ENCODE data around the gene LIMS2.

Gene LIMS2

DNA sequence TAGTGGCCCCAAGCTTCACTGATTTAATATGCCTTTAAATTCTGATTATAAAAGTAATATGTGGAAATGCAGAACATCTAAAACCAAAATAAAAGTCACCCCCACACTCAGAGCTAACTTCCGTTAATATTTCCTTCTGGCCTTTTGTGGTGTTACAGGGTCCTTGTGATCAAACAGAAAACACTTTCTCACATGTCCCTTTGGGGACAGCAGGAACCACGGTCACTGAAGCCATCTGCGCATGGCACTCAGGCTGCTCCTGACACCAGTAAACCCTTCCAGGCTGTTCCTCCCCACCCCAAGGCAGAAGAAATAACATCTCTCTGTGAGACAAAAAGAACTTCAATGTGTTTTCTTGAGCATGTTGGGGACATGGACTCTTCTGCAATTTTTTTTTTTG, 54.5 kb downstream of the LIMS2 start:
- Histone ChIP-seq H3K27ac (ENCODE audit: low read depth, low read length) (no peak overlapping the region), H3K9me3 (ENCODE audit: control insufficient read depth, insufficient read depth, low read length) (no peaks in the 10 kb centered on the region), H3K4me1 (ENCODE audit: control insufficient read depth, insufficient read depth, low read length) (no peaks in the 10 kb centered on the region), H3K27me3 (ENCODE audit: control insufficient read depth, insufficient read depth, low read length) (no peaks in the 10 kb centered on the region), H3K4me3 (ENCODE audit: low read depth, low read length) (no peak overlapping the region), H3K36me3 (ENCODE audit: control insufficient read depth, insufficient read depth, low read length) (no peaks in the 10 kb centered on the region), H3K9ac (ENCODE audit: low read depth, low read length) (no peak overlapping the region)

DNA sequence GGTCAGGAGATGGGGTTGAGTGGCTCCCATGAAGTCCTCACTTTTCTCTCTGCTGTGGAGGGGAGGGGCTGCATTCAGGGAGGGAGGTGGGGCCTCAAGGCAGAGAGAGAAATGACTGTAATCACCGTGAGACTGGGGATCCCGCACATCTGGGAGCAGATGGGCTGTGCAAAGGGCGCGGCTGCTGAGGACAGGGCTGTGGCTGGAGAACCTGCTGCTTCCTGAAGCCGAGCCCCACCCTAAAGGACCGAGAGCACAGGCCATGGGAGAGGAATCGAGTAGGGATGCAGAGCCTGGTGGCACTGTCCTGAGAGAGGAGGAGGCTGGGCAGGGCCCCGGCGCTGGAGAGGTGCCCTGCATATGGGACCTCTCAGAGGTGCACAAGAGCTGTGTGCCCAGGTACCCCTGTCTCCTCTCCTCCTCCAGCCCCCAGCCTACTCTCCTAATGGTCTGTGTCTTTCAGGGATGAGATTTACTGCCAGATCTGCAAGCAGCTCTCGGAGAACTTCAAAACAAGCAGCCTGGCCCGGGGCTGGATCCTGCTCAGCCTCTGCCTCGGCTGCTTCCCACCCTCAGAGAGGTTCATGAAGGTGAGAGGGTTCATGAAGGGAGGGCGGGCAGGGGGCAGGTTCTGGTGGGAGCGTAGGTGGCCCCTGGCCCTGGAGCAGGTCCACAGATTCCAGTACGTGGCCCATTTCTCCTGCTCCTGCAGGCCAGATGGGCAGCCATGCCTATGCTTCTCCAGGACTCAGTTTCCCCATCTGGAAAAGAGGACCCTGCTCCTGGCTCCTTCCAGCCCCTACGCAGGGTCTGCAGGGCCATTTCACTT, 55.2 kb downstream of the LIMS2 start:
- H3K4me1 ChIP-seq (ENCODE audit: control insufficient read depth, insufficient read depth, low read length): no peaks in the 10 kb centered on the region
- no peak overlapping the region for H3K27ac ChIP-seq (ENCODE audit: low read depth, low read length)
- no peaks in the 10 kb centered on the region for H3K36me3 ChIP-seq (ENCODE audit: control insufficient read depth, insufficient read depth, low read length)
- H3K27me3 ChIP-seq (ENCODE audit: control insufficient read depth, insufficient read depth, low read length): no peaks in the 10 kb centered on the region
- H3K9ac ChIP-seq (ENCODE audit: low read depth, low read length): no peak overlapping the region
- no peaks in the 10 kb centered on the region for H3K9me3 ChIP-seq (ENCODE audit: control insufficient read depth, insufficient read depth, low read length)
- H3K4me3 ChIP-seq (ENCODE audit: low read depth, low read length): no peak overlapping the region

DNA sequence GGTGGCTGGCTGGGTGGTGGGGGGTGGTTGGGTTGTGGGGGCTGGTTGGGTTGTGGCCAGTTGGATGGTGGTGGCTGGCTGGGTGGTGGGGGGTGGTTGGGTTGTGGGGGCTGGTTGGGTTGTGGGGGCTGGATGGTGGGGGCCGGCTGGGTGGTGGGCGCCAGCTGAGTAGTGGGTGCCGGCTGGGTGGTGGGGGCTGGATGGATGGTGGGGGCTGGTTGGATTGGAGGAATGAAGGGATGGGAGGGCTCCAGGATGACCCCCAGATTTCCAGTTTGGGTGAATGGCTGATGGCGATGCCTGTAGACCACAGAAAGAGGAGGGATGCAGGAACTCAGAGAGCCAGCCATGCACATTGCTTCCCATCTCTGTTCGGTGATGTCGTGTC, 56.1 kb downstream of the LIMS2 start:
- no peak overlapping the region for H3K27ac ChIP-seq (ENCODE audit: low read depth, low read length)
- H3K36me3 ChIP-seq (ENCODE audit: control insufficient read depth, insufficient read depth, low read length): no peaks in the 10 kb centered on the region
- no peak overlapping the region for H3K9ac ChIP-seq (ENCODE audit: low read depth, low read length)
- no peaks in the 10 kb centered on the region for H3K4me1 ChIP-seq (ENCODE audit: control insufficient read depth, insufficient read depth, low read length)
- no peaks in the 10 kb centered on the region for H3K27me3 ChIP-seq (ENCODE audit: control insufficient read depth, insufficient read depth, low read length)
- H3K4me3 ChIP-seq (ENCODE audit: low read depth, low read length): no peak overlapping the region
- no peaks in the 10 kb centered on the region for H3K9me3 ChIP-seq (ENCODE audit: control insufficient read depth, insufficient read depth, low read length)

DNA sequence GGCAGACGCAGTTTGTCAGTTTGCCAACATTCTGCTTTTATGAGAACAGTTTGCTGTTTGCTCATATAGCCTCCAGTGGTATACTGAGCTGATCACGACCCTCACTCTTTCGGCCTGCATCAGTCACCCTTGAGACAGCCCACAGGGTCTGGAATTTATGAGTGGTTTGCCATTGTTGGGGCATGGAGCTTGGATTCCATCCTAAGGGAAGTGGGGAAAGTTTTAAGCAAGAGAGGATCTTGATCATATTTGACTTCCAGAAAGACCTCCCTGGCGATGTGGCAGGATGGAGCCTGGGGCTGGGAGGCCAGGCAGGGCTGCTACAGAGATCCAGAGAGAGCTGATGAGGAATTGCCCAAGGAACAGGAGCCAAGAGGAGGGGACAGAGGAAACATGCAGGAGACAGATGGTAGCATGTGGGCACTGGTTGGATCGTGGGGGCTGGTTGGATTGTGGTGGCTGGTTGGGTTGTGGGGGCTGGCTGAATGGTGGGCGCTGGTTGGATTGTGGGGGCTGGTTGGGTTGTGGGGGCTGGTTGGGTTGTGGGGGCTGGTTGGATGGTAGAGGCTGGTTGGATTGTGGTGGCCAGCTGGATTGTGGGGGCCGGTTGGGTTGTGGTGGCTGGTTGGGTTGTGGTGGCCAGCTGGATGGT, 56.7 kb downstream of the LIMS2 start:
- no peaks in the 10 kb centered on the region for H3K4me1 ChIP-seq (ENCODE audit: control insufficient read depth, insufficient read depth, low read length)
- H3K9ac ChIP-seq (ENCODE audit: low read depth, low read length): no peak overlapping the region
- H3K27ac ChIP-seq (ENCODE audit: low read depth, low read length): no peak overlapping the region
- H3K4me3 ChIP-seq (ENCODE audit: low read depth, low read length): no peak overlapping the region
- no peaks in the 10 kb centered on the region for H3K9me3 ChIP-seq (ENCODE audit: control insufficient read depth, insufficient read depth, low read length)
- H3K27me3 ChIP-seq (ENCODE audit: control insufficient read depth, insufficient read depth, low read length): no peaks in the 10 kb centered on the region
- H3K36me3 ChIP-seq (ENCODE audit: control insufficient read depth, insufficient read depth, low read length): no peaks in the 10 kb centered on the region

DNA sequence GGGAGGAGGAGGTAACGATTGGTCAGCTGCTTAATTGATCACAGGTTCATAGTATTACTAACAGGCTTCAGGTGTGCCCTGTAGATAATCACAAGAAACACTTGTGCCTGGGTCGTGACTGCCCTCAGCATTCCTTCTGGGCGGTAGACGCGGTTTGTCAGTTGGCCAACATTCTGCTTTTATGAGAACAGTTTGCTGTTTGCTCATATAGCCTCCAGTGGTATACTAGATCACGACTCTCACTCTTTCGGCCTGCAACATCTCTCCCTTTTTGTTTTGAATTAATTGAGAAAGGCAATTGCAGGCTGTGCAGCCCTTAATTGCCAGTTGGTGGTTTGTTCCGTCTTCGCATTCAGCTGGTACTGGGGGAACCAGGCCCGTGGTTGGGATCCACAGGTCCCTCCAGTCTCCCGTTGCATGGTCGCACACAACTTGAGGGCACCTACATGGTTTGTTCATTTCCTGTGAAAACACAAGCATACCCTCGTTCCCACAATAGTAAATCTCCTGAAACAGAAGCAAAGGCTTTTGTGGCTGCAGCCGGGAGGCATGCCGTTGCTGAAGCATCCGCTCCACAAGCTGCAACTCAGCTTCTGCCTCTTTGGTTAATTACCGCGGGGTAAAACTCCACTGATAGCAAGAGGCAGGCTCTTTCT, 59.7 kb downstream of the LIMS2 start:
- Histone ChIP-seq H3K4me1 (ENCODE audit: control insufficient read depth, insufficient read depth, low read length) (no peaks in the 10 kb centered on the region), H3K9me3 (ENCODE audit: control insufficient read depth, insufficient read depth, low read length) (no peaks in the 10 kb centered on the region), H3K4me3 (ENCODE audit: low read depth, low read length) (no peak overlapping the region), H3K27me3 (ENCODE audit: control insufficient read depth, insufficient read depth, low read length) (no peaks in the 10 kb centered on the region), H3K36me3 (ENCODE audit: control insufficient read depth, insufficient read depth, low read length) (no peaks in the 10 kb centered on the region), H3K27ac (ENCODE audit: low read depth, low read length) (no peak overlapping the region), H3K9ac (ENCODE audit: low read depth, low read length) (no peak overlapping the region)

DNA sequence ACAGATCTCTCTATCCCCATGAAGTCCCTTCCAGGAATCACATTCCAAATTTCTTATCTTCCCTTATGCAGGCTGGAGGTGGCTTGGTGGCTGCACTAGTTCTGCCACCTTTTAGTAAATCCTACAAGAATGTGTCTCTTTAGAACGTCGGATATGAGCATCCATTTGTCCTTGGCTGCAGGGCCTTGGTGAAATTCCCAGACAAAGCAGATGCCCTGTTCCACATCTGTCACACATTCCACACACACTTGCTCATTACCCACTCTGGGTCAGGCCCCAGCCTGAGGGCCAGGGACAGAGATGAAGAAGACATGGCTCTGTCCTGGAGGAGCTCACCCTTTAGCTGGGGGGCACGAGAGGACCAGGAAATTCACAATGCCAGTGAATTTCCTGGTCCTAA, 60.6 kb downstream of the LIMS2 start:
- Histone ChIP-seq H3K9ac (ENCODE audit: low read depth, low read length) (no peak overlapping the region), H3K4me3 (ENCODE audit: low read depth, low read length) (no peak overlapping the region)

DNA sequence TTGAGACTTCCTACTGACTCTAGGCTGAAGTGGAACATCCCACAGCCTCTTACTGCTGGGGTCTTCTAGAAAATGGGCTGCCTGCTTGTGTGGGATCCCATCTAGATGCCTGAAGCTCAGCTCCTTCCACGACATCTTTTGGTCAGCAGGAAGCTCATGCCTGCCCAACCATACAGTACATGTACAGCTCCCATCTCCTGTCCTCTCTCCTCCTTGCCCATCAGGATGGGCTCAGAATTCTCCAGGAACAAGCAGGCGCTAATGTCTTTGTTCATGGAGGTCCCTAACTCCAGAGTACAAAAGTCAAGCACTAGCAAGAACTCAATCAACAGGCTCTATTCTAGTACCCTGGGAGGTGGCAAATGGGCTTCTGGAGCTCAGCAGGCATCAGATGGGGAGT, 61.1 kb downstream of the LIMS2 start:
- Histone ChIP-seq H3K9me3 (ENCODE audit: control insufficient read depth, insufficient read depth, low read length) (no peaks in the 10 kb centered on the region), H3K27me3 (ENCODE audit: control insufficient read depth, insufficient read depth, low read length) (no peaks in the 10 kb centered on the region), H3K27ac (ENCODE audit: low read depth, low read length) (no peak overlapping the region), H3K9ac (ENCODE audit: low read depth, low read length) (no peak overlapping the region), H3K4me1 (ENCODE audit: control insufficient read depth, insufficient read depth, low read length) (no peaks in the 10 kb centered on the region), H3K4me3 (ENCODE audit: low read depth, low read length) (no peak overlapping the region), H3K36me3 (ENCODE audit: control insufficient read depth, insufficient read depth, low read length) (no peaks in the 10 kb centered on the region)

More for the DNA sequence above, 60.6 kb downstream of the LIMS2 start:
- no peak overlapping the region for H3K27ac ChIP-seq (ENCODE audit: low read depth, low read length)
- no peaks in the 10 kb centered on the region for H3K27me3 ChIP-seq (ENCODE audit: control insufficient read depth, insufficient read depth, low read length)
- H3K9me3 ChIP-seq (ENCODE audit: control insufficient read depth, insufficient read depth, low read length): no peaks in the 10 kb centered on the region
- H3K36me3 ChIP-seq (ENCODE audit: control insufficient read depth, insufficient read depth, low read length): no peaks in the 10 kb centered on the region
- H3K4me1 ChIP-seq (ENCODE audit: control insufficient read depth, insufficient read depth, low read length): no peaks in the 10 kb centered on the region

DNA sequence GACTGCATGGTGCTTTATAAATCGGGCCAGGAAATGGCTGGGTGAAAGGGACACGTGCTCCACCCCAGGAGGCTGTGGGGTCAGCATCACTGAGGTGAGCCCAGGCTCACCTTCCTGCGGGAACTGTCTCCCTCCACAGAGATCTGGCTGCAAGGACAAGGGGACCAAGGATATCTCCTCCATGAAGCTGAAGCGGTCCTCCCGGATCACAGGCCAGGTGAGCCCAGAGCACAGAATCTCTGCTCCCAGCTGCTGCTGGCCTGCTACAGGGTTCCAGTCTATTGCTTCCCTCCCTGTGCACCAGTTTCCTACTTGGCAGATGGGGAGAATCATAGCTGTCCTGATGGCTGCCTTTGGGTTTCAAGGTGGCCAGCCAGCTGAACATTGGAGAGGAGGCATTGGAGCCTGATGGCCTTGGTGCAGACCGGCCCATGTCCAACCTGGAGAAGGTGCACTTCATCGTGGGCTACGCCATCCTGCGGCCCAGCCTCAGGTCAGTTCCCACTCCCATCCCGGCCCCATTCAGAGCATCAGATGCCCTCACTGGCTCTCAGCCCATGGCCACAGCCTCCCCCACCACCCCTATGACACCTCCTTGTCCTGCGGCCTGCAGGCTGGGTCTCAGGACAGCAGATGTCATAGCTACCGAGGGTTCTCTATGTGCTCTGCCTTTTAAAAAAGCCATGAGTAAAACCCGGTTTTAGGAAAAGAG, 63.1 kb downstream of the LIMS2 start:
- Histone ChIP-seq H3K27ac (ENCODE audit: low read depth, low read length) (no peak overlapping the region), H3K4me3 (ENCODE audit: low read depth, low read length) (no peak overlapping the region)

DNA sequence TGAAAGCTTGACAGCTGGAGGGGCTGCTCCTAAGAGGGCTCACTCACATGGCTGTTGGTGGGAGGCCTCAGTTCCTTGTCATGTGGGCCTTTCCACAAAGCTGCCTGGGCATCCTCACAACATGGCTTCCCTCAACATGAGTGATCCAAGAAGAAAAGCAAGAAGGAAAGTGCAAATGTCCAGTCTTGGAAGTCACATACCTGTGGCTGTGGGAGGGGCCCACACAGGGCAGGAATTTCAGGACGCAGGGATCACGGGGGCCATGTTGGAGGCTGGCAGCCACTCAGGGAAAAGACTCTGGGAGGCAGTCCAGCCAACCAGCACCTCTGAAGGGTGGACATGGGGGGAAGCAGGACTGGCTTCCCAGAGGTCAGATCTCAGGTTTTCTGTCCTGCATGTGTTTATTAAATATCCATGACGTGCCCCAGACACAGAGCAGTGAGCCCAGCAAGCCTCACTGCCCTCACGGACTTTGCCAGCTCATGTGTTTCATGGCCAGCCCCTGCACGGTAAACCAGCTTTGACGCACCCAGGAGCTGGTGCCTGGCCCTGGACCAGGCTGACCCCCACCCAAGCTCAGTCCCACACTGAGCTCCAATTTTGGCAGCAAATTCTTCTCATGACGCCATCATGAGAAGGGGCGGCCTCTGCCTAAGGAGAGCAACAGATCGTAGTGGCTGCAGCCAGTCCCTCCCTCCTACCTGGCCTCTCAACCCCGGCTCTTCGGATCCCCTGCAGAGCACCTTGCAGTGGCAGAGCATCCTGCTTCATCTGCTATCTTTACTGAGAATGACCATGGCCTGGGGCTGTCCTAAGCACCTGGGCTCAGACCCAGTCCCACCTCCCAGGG, 64.0 kb downstream of the LIMS2 start:
- Histone ChIP-seq H3K9me3 (ENCODE audit: control insufficient read depth, insufficient read depth, low read length) (no peaks in the 10 kb centered on the region), H3K4me1 (ENCODE audit: control insufficient read depth, insufficient read depth, low read length) (no peaks in the 10 kb centered on the region), H3K27me3 (ENCODE audit: control insufficient read depth, insufficient read depth, low read length) (no peaks in the 10 kb centered on the region), H3K9ac (ENCODE audit: low read depth, low read length) (no peak overlapping the region), H3K4me3 (ENCODE audit: low read depth, low read length) (no peak overlapping the region), H3K27ac (ENCODE audit: low read depth, low read length) (no peak overlapping the region), H3K36me3 (ENCODE audit: control insufficient read depth, insufficient read depth, low read length) (no peaks in the 10 kb centered on the region)

More for the DNA sequence above, 63.1 kb downstream of the LIMS2 start:
- H3K9ac ChIP-seq (ENCODE audit: low read depth, low read length): no peak overlapping the region
- H3K27me3 ChIP-seq (ENCODE audit: control insufficient read depth, insufficient read depth, low read length): no peaks in the 10 kb centered on the region
- no peaks in the 10 kb centered on the region for H3K36me3 ChIP-seq (ENCODE audit: control insufficient read depth, insufficient read depth, low read length)
- no peaks in the 10 kb centered on the region for H3K9me3 ChIP-seq (ENCODE audit: control insufficient read depth, insufficient read depth, low read length)
- H3K4me1 ChIP-seq (ENCODE audit: control insufficient read depth, insufficient read depth, low read length): no peaks in the 10 kb centered on the region

DNA sequence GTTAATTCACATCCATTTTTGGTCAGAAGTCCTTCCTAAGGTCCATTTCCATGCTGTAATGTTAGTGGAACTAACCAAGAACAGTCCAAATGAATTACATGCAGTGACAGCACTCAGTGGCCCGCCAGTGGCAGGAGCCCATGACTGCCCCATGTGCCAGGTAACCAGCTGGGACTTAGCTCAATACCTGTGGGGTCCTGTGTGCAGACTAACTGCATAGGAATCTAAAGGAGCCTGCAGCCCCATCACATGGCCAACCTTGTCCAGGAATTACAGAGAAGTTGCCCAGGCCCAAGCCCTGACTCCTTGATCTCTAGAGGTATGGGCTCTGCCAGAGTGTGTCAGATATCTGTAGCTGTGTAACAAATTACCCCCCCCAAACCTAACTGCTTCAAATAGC, 64.8 kb downstream of the LIMS2 start:
- no peak overlapping the region for H3K9ac ChIP-seq (ENCODE audit: low read depth, low read length)
- H3K36me3 ChIP-seq (ENCODE audit: control insufficient read depth, insufficient read depth, low read length): no peaks in the 10 kb centered on the region
- no peaks in the 10 kb centered on the region for H3K27me3 ChIP-seq (ENCODE audit: control insufficient read depth, insufficient read depth, low read length)
- no peak overlapping the region for H3K4me3 ChIP-seq (ENCODE audit: low read depth, low read length)
- H3K4me1 ChIP-seq (ENCODE audit: control insufficient read depth, insufficient read depth, low read length): no peaks in the 10 kb centered on the region
- H3K9me3 ChIP-seq (ENCODE audit: control insufficient read depth, insufficient read depth, low read length): no peaks in the 10 kb centered on the region
- no peak overlapping the region for H3K27ac ChIP-seq (ENCODE audit: low read depth, low read length)

Data from HUES48 (cell line).